ENCODE data around the gene OPRM1.

OPRM1 gene

DNA sequence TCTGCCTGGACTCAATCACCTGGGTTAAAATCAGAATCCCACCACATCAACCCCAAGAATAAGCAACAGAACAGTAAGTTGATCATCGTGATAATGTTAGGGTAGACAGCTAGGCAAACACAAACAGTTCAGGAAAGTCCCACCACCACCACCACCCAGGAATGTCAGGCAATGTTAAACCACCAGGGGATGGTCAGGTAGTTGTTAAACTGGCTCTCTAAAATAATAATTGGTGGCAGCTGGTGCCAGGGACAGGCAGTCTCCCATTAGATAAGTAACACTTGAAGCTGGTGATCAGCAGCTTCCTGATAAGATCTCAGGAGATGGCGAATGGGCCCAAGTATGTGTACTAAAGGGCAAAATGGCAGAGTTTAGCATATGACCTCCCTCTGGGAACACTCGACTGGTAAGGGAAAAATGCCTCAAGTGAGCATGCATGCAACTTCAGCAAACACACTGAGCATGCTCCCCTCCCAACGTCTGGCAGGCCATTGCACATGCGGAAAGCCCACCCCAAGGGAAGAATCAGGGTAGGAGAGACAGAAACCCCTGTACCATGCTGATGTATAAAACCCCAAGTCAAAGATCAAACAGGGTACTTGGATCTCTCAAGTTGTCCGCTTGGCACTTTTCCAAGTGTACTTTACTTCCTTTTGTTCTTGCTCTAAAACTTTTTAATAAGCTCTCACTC, 250.9 kb downstream of the OPRM1 start:
- DNase-seq = no peak

DNA sequence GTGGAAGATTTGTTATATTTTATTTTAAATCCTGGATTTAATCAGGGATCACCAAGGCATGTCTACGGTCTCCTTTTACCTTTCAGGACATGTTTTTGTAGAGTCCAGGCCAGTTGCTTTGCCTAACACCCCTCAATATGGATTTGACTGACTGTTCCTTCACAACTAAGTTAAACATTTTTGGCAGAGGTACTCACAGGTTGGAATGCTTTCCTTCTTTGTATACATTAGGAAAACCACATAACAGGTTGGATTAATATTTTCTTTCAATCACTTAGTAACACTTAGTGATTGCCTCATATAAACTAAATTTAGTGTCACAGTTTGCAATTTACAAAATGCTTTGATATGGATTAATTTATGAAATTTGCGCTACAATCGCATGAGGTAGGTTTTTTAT, 253.0 kb downstream of the OPRM1 start:
- no peak for DNase-seq

DNA sequence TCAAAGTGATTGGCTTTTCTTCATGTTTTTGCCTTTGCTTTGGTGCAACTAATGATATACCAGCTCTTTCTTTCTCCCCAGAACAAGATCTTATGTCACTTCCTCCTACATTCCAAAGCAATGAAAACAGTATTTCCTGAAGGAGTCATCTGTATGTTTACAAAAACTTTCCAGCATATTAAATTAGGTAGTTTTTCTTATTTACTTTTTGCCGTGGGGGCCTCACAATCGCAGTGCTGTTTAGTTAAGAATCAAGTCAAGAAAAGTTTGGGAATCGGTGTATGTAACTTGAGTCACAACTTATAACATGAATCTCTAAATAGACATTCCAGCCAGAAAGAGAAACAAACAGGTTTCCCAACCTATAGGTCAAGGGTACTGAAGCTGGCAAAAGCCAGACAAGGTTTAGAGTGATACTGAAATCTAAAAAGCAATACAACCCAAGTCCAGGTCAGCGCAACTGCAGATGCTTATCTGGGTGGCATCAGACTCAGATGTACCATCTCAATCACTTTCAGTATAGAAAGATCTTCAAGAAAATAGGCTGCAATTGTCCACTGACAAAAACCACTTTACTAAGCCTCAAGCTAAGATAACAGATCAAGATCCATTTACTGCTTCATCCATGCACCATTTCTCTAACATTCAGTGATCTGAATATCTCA, 253.9 kb downstream of the OPRM1 start:
- no peak for DNase-seq

- no peak for DNase-seq
Measured at GRCh38 chr6:154295733-154296132, 256.7 kb downstream of the OPRM1 start.
